HepG2 (cell line): ENCODE data around the gene PRSS2.

Experiments used
- CTCF ChIP-seq: sonication (generic); formaldehyde crosslinking; IDR thresholded peaks from 2 replicates; pipeline ENCODE4 v1.5.0; 2020; ENCODE audit warnings: mild to moderate bottlenecking, missing genetic modification reagents, moderate library complexity
- EHMT2 ChIP-seq: fragments of 200-600 bp; sonication (generic); IDR thresholded peaks from 2 replicates; pipeline ENCODE4 v1.7.0; 2017; ENCODE audit warnings: antibody characterized with exemption, low read depth, low read length, borderline replicate concordance
- FOXP1 ChIP-seq, 2 experiments: fragments of 450-650 bp in 1 of 2; IDR thresholded peaks; 2 replicates each; pipeline ENCODE4 v1.6.1; 2017 to 2018; ENCODE audit warnings: antibody characterized with exemption in 1 of 2
- KMT2B ChIP-seq: IDR thresholded peaks from 2 replicates; pipeline ENCODE4 v1.6.1; 2016; ENCODE audit warnings: missing genetic modification reagents, missing compliant biosample characterization
- POLR2G ChIP-seq: fragments of 200-400 bp; formaldehyde crosslinking; IDR thresholded peaks from 2 replicates; pipeline ENCODE4 v1.6.1; 2018; ENCODE audit warnings: mild to moderate bottlenecking, low read depth, low read length, moderate library complexity
- RBM39 ChIP-seq: fragments of 200-400 bp; formaldehyde crosslinking; IDR thresholded peaks from one replicate; pipeline ENCODE4 v1.6.1; 2018; ENCODE audit warnings: antibody characterized with exemption, mild to moderate bottlenecking, low read depth, low read length; ENCODE audit not compliant: poor library complexity, severe bottlenecking
- SP140L ChIP-seq: sonication (generic); formaldehyde crosslinking; IDR thresholded peaks from 2 replicates; pipeline ENCODE4 v1.4.0; 2020; ENCODE audit warnings: missing genetic modification reagents, borderline replicate concordance
- ZBTB40 ChIP-seq, 2 experiments: fragments of 450-650 bp in 1 of 2; sonication (generic) in 1 of 2; formaldehyde crosslinking in 1 of 2; IDR thresholded peaks; 2 replicates each; pipeline versions ENCODE4 v1.6.1 to v1.8.0; 2016 to 2022; ENCODE audit warnings: antibody characterized with exemption in 1 of 2, mild to moderate bottlenecking in 1 of 2, missing genetic modification reagents in 1 of 2
- ZNF512 ChIP-seq: sonication (generic); formaldehyde crosslinking; IDR thresholded peaks from 2 replicates; pipeline ENCODE4 v1.4.0; 2020; ENCODE audit warnings: mild to moderate bottlenecking, missing genetic modification reagents
- ZNF660 ChIP-seq: sonication (generic); formaldehyde crosslinking; IDR thresholded peaks from 2 replicates; pipeline ENCODE4 v1.5.1; 2020; ENCODE audit warnings: mild to moderate bottlenecking, low read depth, missing genetic modification reagents, borderline replicate concordance
- TF ChIP-seq, protein P1 (sequence below): IDR thresholded peaks from 2 replicates; pipeline ENCODE4 v1.6.1; 2016; ENCODE audit warnings: missing compliant biosample characterization, missing genetic modification reagents, borderline replicate concordance

- TF ChIP-seq ZNF512 (CRISPR knock-in tag) (no peak), ZNF660 (no peak), CTCF (CRISPR knock-in tag) (no peak), KMT2B (no peak), SP140L (no peak), POLR2G (no peak), RBM39 (no peak), EHMT2 (no peak), FOXP1 (IDR thresholded peaks at IDR 0.05) (no peak), FOXP1 (CRISPR knock-in tag; IDR thresholded peaks at IDR 0.05) (no peak), ZBTB40 (IDR thresholded peaks at IDR 0.05) (no peak), ZBTB40 (CRISPR knock-in tag; IDR thresholded peaks at IDR 0.05) (no peak)
- TF ChIP-seq, protein P1, sequence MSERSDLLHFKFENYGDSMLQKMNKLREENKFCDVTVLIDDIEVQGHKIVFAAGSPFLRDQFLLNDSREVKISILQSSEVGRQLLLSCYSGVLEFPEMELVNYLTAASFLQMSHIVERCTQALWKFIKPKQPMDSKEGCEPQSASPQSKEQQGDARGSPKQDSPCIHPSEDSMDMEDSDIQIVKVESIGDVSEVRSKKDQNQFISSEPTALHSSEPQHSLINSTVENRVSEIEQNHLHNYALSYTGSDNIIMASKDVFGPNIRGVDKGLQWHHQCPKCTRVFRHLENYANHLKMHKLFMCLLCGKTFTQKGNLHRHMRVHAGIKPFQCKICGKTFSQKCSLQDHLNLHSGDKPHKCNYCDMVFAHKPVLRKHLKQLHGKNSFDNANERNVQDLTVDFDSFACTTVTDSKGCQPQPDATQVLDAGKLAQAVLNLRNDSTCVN: no peak
These were observed 11.3 kb upstream of the PRSS2 start for GRCh38 chr7:142759433-142759832.
